SK-N-SH (cell line): ENCODE data around the gene RHBDL1. TPM values are rescaled to one million over a fixed set of nuclear protein-coding genes. Genes with fewer than 3 reads are reported as not detected.

ENCODE experiments used
- CTCF ChIA-PET: fragments of 300-600, 350-600 bp; formaldehyde crosslinking; extraction: SDS; loops from one replicate; lab custom pipeline; 2021; lab: Yijun Ruan, JAX
- POLR2A ChIA-PET: fragments of 350-600 bp; sonication (Branson Sonifier 250); formaldehyde crosslinking; extraction: SDS; loops from one replicate; lab custom pipeline; 2020; ENCODE audit warnings: antibody characterized with exemption, inconsistent platforms; lab: Yijun Ruan, JAX
- DNase-seq: peaks from one replicate; pipeline ENCODE4 v3.0.0; 2012
- H2AFZ ChIP-seq: fragments of 200-600 bp; sonication (generic); 2 replicates; pipeline ENCODE4 v1.8.1; 2016; ENCODE audit warnings: antibody characterized with exemption, mild to moderate bottlenecking, low read depth
- H3F3A ChIP-seq: fragments of 200-600 bp; sonication (generic); replicated peaks from 2 replicates; pipeline ENCODE3; 2016; ENCODE audit warnings: antibody characterized with exemption, mild to moderate bottlenecking; ENCODE audit not compliant: insufficient read depth
- H3K27ac ChIP-seq, 2 experiments: fragments of 200-500 bp in 1 of 2; fragments of 200-600 bp in 1 of 2; sonication (Bioruptor generic) in 1 of 2; sonication (generic), shearing (Covaris generic) in 1 of 2; 2 replicates each; pipeline versions ENCODE4 v1.5.1 to v1.6.1; 2014 to 2016; ENCODE audit warnings: low read depth in 2 of 2, inconsistent platforms in 1 of 2, low read length in 1 of 2, mild to moderate bottlenecking in 1 of 2, mixed read lengths in 1 of 2
- H3K27me3 ChIP-seq: fragments of 200-600 bp; sonication (generic), shearing (Covaris generic); 2 replicates; pipeline ENCODE4 v1.6.1; 2016; ENCODE audit warnings: mixed run types; ENCODE audit not compliant: insufficient read depth
- H3K36me3 ChIP-seq, 2 experiments: fragments of 200-500 bp in 1 of 2; fragments of 200-600 bp in 1 of 2; sonication (Bioruptor generic) in 1 of 2; sonication (generic) in 1 of 2; replicated peaks in 1 of 2; 2 replicates each; pipeline versions ENCODE3 to v1.5.1; 2014 to 2016; ENCODE audit warnings: low read length in 1 of 2, mild to moderate bottlenecking in 1 of 2; ENCODE audit not compliant: insufficient read depth in 2 of 2, control insufficient read depth in 1 of 2
- H3K4me1 ChIP-seq, 2 experiments: fragments of 200-500 bp in 1 of 2; fragments of 200-600 bp in 1 of 2; sonication (Bioruptor generic) in 1 of 2; sonication (generic), shearing (Covaris generic) in 1 of 2; 2 replicates each; pipeline versions ENCODE4 v1.5.1 to v1.6.1; 2014 to 2016; ENCODE audit warnings: low read depth in 1 of 2, low read length in 1 of 2, mixed run types in 1 of 2; ENCODE audit not compliant: insufficient read depth in 2 of 2, control insufficient read depth in 1 of 2
- H3K4me2 ChIP-seq: fragments of 200-600 bp; sonication (generic), shearing (Covaris generic); 2 replicates; pipeline ENCODE4 v1.6.1; 2017; ENCODE audit warnings: mixed run types
- H3K4me3 ChIP-seq, 2 experiments: fragments of 200-500 bp in 1 of 2; fragments of 200-600 bp in 1 of 2; sonication (Bioruptor generic) in 1 of 2; sonication (generic), shearing (Covaris generic) in 1 of 2; 2 replicates each; pipeline versions ENCODE4 v1.5.1 to v1.8.1; 2014 to 2016; ENCODE audit warnings: low read depth in 2 of 2, inconsistent platforms in 1 of 2, low read length in 1 of 2, mild to moderate bottlenecking in 1 of 2, mixed read lengths in 1 of 2, moderate library complexity in 1 of 2
- H3K79me2 ChIP-seq: fragments of 200-600 bp; sonication (generic); 2 replicates; pipeline ENCODE4 v1.8.1; 2017; ENCODE audit warnings: mild to moderate bottlenecking; ENCODE audit not compliant: insufficient read depth
- H3K9ac ChIP-seq: fragments of 200-600 bp; sonication (generic); 2 replicates; pipeline ENCODE4 v1.6.1; 2017; ENCODE audit warnings: mixed run types
- H3K9me2 ChIP-seq: fragments of 200-600 bp; sonication (generic); 2 replicates; pipeline ENCODE4 v1.6.1; 2017; ENCODE audit warnings: mixed run types
- H3K9me3 ChIP-seq: fragments of 200-600 bp; sonication (generic); 2 replicates; pipeline ENCODE4 v1.6.1; 2017; ENCODE audit warnings: mixed run types, mild to moderate bottlenecking, moderate library complexity
- H4K20me1 ChIP-seq: fragments of 200-600 bp; sonication (generic); 2 replicates; pipeline ENCODE4 v1.6.1; 2017; ENCODE audit warnings: mild to moderate bottlenecking, mixed run types; ENCODE audit not compliant: insufficient read depth
- EZH2phosphoT487 ChIP-seq: fragments of 200-600 bp; sonication (generic); IDR thresholded peaks from 2 replicates; pipeline ENCODE4 v1.6.1; 2017; ENCODE audit warnings: low read depth, mixed run types, mild to moderate bottlenecking, antibody characterized with exemption, moderate library complexity, borderline replicate concordance
- FOSL2 ChIP-seq: IDR thresholded peaks from 2 replicates; pipeline ENCODE4 v1.4.0; 2012; ENCODE audit warnings: low read depth, mild to moderate bottlenecking, moderate library complexity, borderline replicate concordance
- GABPA ChIP-seq: IDR thresholded peaks from 2 replicates; pipeline ENCODE4 v1.4.0; 2012; ENCODE audit warnings: low read depth, mild to moderate bottlenecking
- GATA2 ChIP-seq: sonication (generic); formaldehyde crosslinking; IDR thresholded peaks from 2 replicates; pipeline ENCODE4 v1.5.0; 2020; ENCODE audit warnings: mild to moderate bottlenecking, missing genetic modification reagents
- MXI1 ChIP-seq: IDR thresholded peaks from 2 replicates; pipeline ENCODE4 v1.6.1; 2012; ENCODE audit warnings: mild to moderate bottlenecking, low read depth, low read length, improper control_type of control experiment
- POLR2AphosphoS5 ChIP-seq: IDR thresholded peaks from 2 replicates; pipeline ENCODE4 v1.6.1; 2012; ENCODE audit warnings: low read depth, low read length
- RAD21 ChIP-seq: IDR thresholded peaks from 2 replicates; pipeline ENCODE4 v1.6.1; 2012; ENCODE audit warnings: mild to moderate bottlenecking, low read length
- RFX5 ChIP-seq: IDR thresholded peaks from 2 replicates; pipeline ENCODE4 v1.6.1; 2012; ENCODE audit warnings: mild to moderate bottlenecking, improper control_type of control experiment, low read length
- SMC3 ChIP-seq: IDR thresholded peaks from 2 replicates; pipeline ENCODE4 v1.6.1; 2012; ENCODE audit warnings: low read depth, low read length, improper control_type of control experiment
- TAF1 ChIP-seq: IDR thresholded peaks from 2 replicates; pipeline ENCODE4 v1.6.1; 2012; ENCODE audit warnings: low read depth, mild to moderate bottlenecking, low read length, moderate library complexity, borderline replicate concordance
- TCF12 ChIP-seq: IDR thresholded peaks from 2 replicates; pipeline ENCODE4 v1.4.0; 2012
- TEAD4 ChIP-seq: IDR thresholded peaks from 2 replicates; pipeline ENCODE4 v1.4.0; 2012; ENCODE audit warnings: mild to moderate bottlenecking, borderline replicate concordance; ENCODE audit not compliant: insufficient read depth
- USF1 ChIP-seq: IDR thresholded peaks from 2 replicates; pipeline ENCODE4 v1.4.0; 2012; ENCODE audit warnings: low read depth, borderline replicate concordance
- YY1 ChIP-seq: IDR thresholded peaks from 2 replicates; pipeline ENCODE4 v1.4.0; 2012; ENCODE audit warnings: low read depth, mild to moderate bottlenecking
- WGBS: methylation state at CpG from one replicate; pipeline ENCODE4 v1.1.6; 2017; ENCODE audit warnings: low lambda C conversion rate; 5-methylcytosine and 5-hydroxymethylcytosine counted together
- polyA plus RNA-seq, 3 experiments: library from polyadenylated mRNA; depleted of rRNA; stranded (reverse); fragments of >200 nt; gene quantifications; 2 replicates each; pipeline ENCODE4 v1.2.3, GENCODE V29; 2012
- TF ChIP-seq, protein P1 (sequence below): IDR thresholded peaks from 2 replicates; pipeline ENCODE4 v1.6.1; 2012; ENCODE audit warnings: mild to moderate bottlenecking, low read depth, low read length, moderate library complexity
- TF ChIP-seq, protein P2 (sequence below): fragments of 150-350 bp; IDR thresholded peaks from 2 replicates; pipeline ENCODE4 v1.6.1; 2017; ENCODE audit warnings: antibody characterized with exemption, low read length, low read depth, borderline replicate concordance

The RHBDL1 gene
- polyA plus RNA-seq, 1 of the 3 experiments (the other 2 are of a cell fraction), result 4.1 TPM

DNA sequence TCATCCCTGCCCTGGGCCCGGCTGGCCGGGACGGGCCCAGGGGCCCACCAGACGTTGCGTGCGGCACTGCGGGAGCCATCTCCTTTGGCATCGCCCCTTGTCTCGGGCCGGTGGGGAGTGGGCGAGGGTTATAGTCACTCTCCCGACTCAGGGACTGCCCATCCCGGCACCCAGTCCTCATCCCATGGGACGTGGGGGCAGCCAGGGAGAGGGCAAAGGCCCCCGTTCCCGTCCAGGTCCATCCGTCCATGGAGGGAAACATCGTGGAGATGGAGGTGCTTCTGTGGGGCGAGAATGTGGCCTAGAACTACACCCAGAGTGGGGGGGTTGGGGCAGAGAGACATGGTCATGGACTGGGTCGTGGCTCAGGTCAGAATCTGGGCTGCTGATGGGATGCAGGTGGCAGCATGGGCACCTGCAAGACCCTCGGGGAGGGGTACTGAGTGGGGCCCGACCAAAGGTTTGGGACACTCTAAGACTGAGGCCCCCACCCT, 28.7 kb upstream of the RHBDL1 start:
- Histone ChIP-seq H3K9me3 (no peaks in the 10 kb centered on the region), H3F3A (peaks cover 5% of the 10 kb centered on the region), H4K20me1 (no peaks in the 10 kb centered on the region), H3K79me2 (peaks cover 30% of the 10 kb centered on the region; the same call in 1 of the 2 replicates), H3K27me3 (no peaks in the 10 kb centered on the region), H3K9ac (no peak overlapping the region), H3K4me1 (peaks cover 10 to 38% of the 10 kb centered on the region in 2 experiments; a peak in 2 of 4 replicates), H3K4me3 (no peak overlapping the region), H3K4me2 (no peak overlapping the region), H2AFZ (no peak overlapping the region), H3K36me3 (no peaks in the 10 kb centered on the region), H3K9me2 (no peaks in the 10 kb centered on the region), H3K27ac (no peak overlapping the region; a peak in 1 of 4 replicates)
- CTCF ChIA-PET, result interaction anchor here (1.3 to 7.8 kb wide), 6 partner anchors 8 to 29 kb away, joined by 3 to 92 read pairs (median 12); partner anchors contain the start of genes RHBDL1 and RHOT2
- DNase-seq, result no peak
- WGBS, result 92% methylated on average over 10 of the region's 22 CpGs
- POLR2A ChIA-PET, result no interaction called here
- TF ChIP-seq RFX5 (no peak), SMC3 (no peak), FOSL2 (no peak), TEAD4 (no peak), USF1 (no peak), EZH2phosphoT487 (no peak), TCF12 (no peak), YY1 (no peak), MXI1 (no peak), TAF1 (no peak), RAD21 (no peak), GABPA (no peak), POLR2AphosphoS5 (no peak), GATA2 (CRISPR knock-in tag) (no peak)
- TF ChIP-seq, protein P1, sequence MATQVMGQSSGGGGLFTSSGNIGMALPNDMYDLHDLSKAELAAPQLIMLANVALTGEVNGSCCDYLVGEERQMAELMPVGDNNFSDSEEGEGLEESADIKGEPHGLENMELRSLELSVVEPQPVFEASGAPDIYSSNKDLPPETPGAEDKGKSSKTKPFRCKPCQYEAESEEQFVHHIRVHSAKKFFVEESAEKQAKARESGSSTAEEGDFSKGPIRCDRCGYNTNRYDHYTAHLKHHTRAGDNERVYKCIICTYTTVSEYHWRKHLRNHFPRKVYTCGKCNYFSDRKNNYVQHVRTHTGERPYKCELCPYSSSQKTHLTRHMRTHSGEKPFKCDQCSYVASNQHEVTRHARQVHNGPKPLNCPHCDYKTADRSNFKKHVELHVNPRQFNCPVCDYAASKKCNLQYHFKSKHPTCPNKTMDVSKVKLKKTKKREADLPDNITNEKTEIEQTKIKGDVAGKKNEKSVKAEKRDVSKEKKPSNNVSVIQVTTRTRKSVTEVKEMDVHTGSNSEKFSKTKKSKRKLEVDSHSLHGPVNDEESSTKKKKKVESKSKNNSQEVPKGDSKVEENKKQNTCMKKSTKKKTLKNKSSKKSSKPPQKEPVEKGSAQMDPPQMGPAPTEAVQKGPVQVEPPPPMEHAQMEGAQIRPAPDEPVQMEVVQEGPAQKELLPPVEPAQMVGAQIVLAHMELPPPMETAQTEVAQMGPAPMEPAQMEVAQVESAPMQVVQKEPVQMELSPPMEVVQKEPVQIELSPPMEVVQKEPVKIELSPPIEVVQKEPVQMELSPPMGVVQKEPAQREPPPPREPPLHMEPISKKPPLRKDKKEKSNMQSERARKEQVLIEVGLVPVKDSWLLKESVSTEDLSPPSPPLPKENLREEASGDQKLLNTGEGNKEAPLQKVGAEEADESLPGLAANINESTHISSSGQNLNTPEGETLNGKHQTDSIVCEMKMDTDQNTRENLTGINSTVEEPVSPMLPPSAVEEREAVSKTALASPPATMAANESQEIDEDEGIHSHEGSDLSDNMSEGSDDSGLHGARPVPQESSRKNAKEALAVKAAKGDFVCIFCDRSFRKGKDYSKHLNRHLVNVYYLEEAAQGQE, result no peak
- TF ChIP-seq, protein P2, sequence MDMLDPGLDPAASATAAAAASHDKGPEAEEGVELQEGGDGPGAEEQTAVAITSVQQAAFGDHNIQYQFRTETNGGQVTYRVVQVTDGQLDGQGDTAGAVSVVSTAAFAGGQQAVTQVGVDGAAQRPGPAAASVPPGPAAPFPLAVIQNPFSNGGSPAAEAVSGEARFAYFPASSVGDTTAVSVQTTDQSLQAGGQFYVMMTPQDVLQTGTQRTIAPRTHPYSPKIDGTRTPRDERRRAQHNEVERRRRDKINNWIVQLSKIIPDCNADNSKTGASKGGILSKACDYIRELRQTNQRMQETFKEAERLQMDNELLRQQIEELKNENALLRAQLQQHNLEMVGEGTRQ, result no peak
